ENCODE data around the gene ZNF267.
"Not testable (repeated sequence)": the region's sequence is repeated elsewhere in the genome, so short reads cannot be mapped to it uniquely, and the experiment has no call there.

Gene ZNF267

GRCh38 chr16:31877876-31878642 is 4.5 kb downstream of the ZNF267 start:
- no peak for DNase-seq (ENCODE audit: extremely low read depth in 1 of 2, low read depth in 1 of 2)

GRCh38 chr16:31879937-31880321 is 6.3 kb downstream of the ZNF267 start:
- no peak for DNase-seq (ENCODE audit: extremely low read depth in 1 of 2, low read depth in 1 of 2)

- no peak for DNase-seq (ENCODE audit: extremely low read depth in 1 of 2, low read depth in 1 of 2)
These were observed 6.8 kb downstream of the ZNF267 start for GRCh38 chr16:31880322-31880979.

- no peak for DNase-seq (ENCODE audit: extremely low read depth in 1 of 2, low read depth in 1 of 2)
These were observed 12.6 kb downstream of the ZNF267 start for GRCh38 chr16:31886227-31886626.

GRCh38 chr16:31888735-31889134 is 15.1 kb downstream of the ZNF267 start:
- DNase-seq (ENCODE audit: extremely low read depth in 1 of 2, low read depth in 1 of 2) = no peak

GRCh38 chr16:31892111-31892510 is 18.5 kb downstream of the ZNF267 start:
- DNase-seq (ENCODE audit: extremely low read depth in 1 of 2, low read depth in 1 of 2) = not testable (repeated sequence)

- DNase-seq (ENCODE audit: extremely low read depth in 1 of 2, low read depth in 1 of 2) = no peak
These were observed 20.2 kb downstream of the ZNF267 start for GRCh38 chr16:31893824-31894223.

- DNase-seq (ENCODE audit: extremely low read depth in 1 of 2, low read depth in 1 of 2) = no peak
These were observed 23.7 kb downstream of the ZNF267 start for GRCh38 chr16:31897283-31897682.

- DNase-seq (ENCODE audit: extremely low read depth in 1 of 2, low read depth in 1 of 2) = no peak
These were observed 25.9 kb downstream of the ZNF267 start for GRCh38 chr16:31899505-31899904.

- DNase-seq (ENCODE audit: extremely low read depth in 1 of 2, low read depth in 1 of 2) = not testable (repeated sequence)
These were observed 31.0 kb downstream of the ZNF267 start for GRCh38 chr16:31904571-31904970.

- DNase-seq (ENCODE audit: extremely low read depth in 1 of 2, low read depth in 1 of 2) = no peak
These were observed 40.1 kb downstream of the ZNF267 start for GRCh38 chr16:31913668-31914067.

GRCh38 chr16:31916056-31916488 is 42.5 kb downstream of the ZNF267 start:
- no peak for DNase-seq (ENCODE audit: extremely low read depth in 1 of 2, low read depth in 1 of 2)

GRCh38 chr16:31920373-31920772 is 46.8 kb downstream of the ZNF267 start:
- no peak for DNase-seq (ENCODE audit: extremely low read depth in 1 of 2, low read depth in 1 of 2)

GRCh38 chr16:31951806-31952205 is 78.2 kb downstream of the ZNF267 start:
- not testable (repeated sequence) for DNase-seq (ENCODE audit: extremely low read depth in 1 of 2, low read depth in 1 of 2)

GRCh38 chr16:31952206-31952605 is 78.6 kb downstream of the ZNF267 start:
- not testable (repeated sequence) for DNase-seq (ENCODE audit: extremely low read depth in 1 of 2, low read depth in 1 of 2)

- not testable (repeated sequence) for DNase-seq (ENCODE audit: extremely low read depth in 1 of 2, low read depth in 1 of 2)
These were observed 82.6 kb downstream of the ZNF267 start for GRCh38 chr16:31956221-31956620.

GRCh38 chr16:31960186-31960910 is 86.7 kb downstream of the ZNF267 start:
- DNase-seq (ENCODE audit: extremely low read depth in 1 of 2, low read depth in 1 of 2) = not testable (repeated sequence)
